Kidney (tissue), 14 donors: ENCODE results near the gene NFIA. TPM values are rescaled to one million over a fixed set of nuclear protein-coding genes. Genes with fewer than 3 reads are reported as not detected.
"Not testable (repeated sequence)": the region's sequence is repeated elsewhere in the genome, so short reads cannot be mapped to it uniquely, and the experiment has no call there.

Experiments used
- DNase-seq, 5 donors: peaks; one replicate each; pipeline ENCODE4 v3.0.0-alpha.2; 2013 to 2020
- FAIRE-seq: peaks from 2 replicates; lab custom pipeline; 2012; peaks lifted over from hg19 to GRCh38; lab: Jason Lieb, UNC
- H3K27ac ChIP-seq, 2 donors: one replicate each; pipeline ENCODE4 v1.7.0; 2013; ENCODE audit warnings: low read depth in 2 of 2, low read length in 2 of 2, inconsistent platforms in 1 of 2
- H3K27me3 ChIP-seq: one replicate; pipeline ENCODE4 v1.7.1; 2013; ENCODE audit warnings: low read length, inconsistent platforms; ENCODE audit not compliant: control insufficient read depth, insufficient read depth
- H3K36me3 ChIP-seq, 3 donors: one replicate each; pipeline versions ENCODE4 v1.7.0 to v1.7.1; 2013; ENCODE audit warnings: low read length in 3 of 3, control low read depth in 1 of 3, inconsistent platforms in 1 of 3; ENCODE audit not compliant: insufficient read depth in 3 of 3, control insufficient read depth in 2 of 3
- H3K4me1 ChIP-seq, 3 donors: one replicate each; pipeline versions ENCODE4 v1.7.0 to v1.7.1; 2013; ENCODE audit warnings: low read length in 3 of 3, inconsistent platforms in 1 of 3, low read depth in 1 of 3; ENCODE audit not compliant: control insufficient read depth in 2 of 3, insufficient read depth in 2 of 3
- H3K4me3 ChIP-seq, 3 donors: one replicate each; pipeline versions ENCODE4 v1.7.0 to v1.8.1; 2013; ENCODE audit warnings: low read length in 3 of 3, control low read depth in 1 of 3, inconsistent platforms in 1 of 3
- H3K9ac ChIP-seq, 3 donors: one replicate each; pipeline versions ENCODE4 v1.7.0 to v1.7.1; 2013; ENCODE audit warnings: low read length in 3 of 3, control low read depth in 1 of 3, inconsistent platforms in 1 of 3
- H3K9me3 ChIP-seq, 3 donors: one replicate each; pipeline versions ENCODE4 v1.7.0 to v1.7.1; 2013; ENCODE audit warnings: low read length in 3 of 3, control low read depth in 1 of 3, inconsistent platforms in 1 of 3; ENCODE audit not compliant: control insufficient read depth in 2 of 3, insufficient read depth in 1 of 3
- CTCF ChIP-seq: IDR thresholded peaks from 3 replicates; pipeline ENCODE4 v1.5.1; 2012; ENCODE audit warnings: mild to moderate bottlenecking, moderate library complexity, borderline replicate concordance; ENCODE audit not compliant: insufficient read depth; ENCODE audit errors: extremely low read depth
- intact Hi-C: fragments of 100-400 bp; cut with DNase I; formaldehyde crosslinking; loops from one replicate; pipeline ENCODE4 v1.11.1; 2022
- polyA plus RNA-seq: library from polyadenylated mRNA; stranded (reverse); fragments of 350-450 nt; fragmentation: Illumina TruSeq; extraction: RNeasy Lipid Tissue Mini Kit (QIAGEN cat#74804); gene quantifications from one replicate; pipeline ENCODE4 v1.2.3, GENCODE V29; 2014; ENCODE audit warnings: low read depth, low replicate concordance; ENCODE audit not compliant: insufficient read depth
- total RNA-seq: library from RNA; stranded (reverse); fragmentation: NEBNext Ultra II Directional; extraction: Animal tissue kit (Norgen Biotek cat#: 25700); gene quantifications from one replicate; pipeline ENCODE4 v1.2.1, GENCODE V29; 2021
- donor health status: control.
- donor health status: control.
- donor health status: control.
- donor health status: control.
- donor health status: control.
- donor health status: DM: yes; HTN: yes; CAD: no.
- donor health status: Normal renal cell carcinoma (clear cell type).

The NFIA gene
- total and polyA plus RNA-seq, 2 donors from 2014 or later: 4.8 to 87.5 TPM

GRCh38 chr1:61274939-61275338, 192.6 kb downstream of the NFIA start:
- no peaks in the 10 kb centered on the region for H3K9me3 ChIP-seq
- H3K9ac ChIP-seq: no peak overlapping the region
- no peaks in the 10 kb centered on the region for H3K4me1 ChIP-seq
- intact Hi-C loops: no loop called here
- H3K4me3 ChIP-seq: no peak overlapping the region
- H3K36me3 ChIP-seq: no peaks in the 10 kb centered on the region
- no peak for TF ChIP-seq CTCF
- no peak for FAIRE-seq
- no peak overlapping the region for H3K27ac ChIP-seq
- no peaks in the 10 kb centered on the region for H3K27me3 ChIP-seq
- no peak for DNase-seq

- Histone ChIP-seq H3K4me3 (no peak overlapping the region), H3K27ac (no peak overlapping the region), H3K27me3 (no peaks in the 10 kb centered on the region), H3K9me3 (no peaks in the 10 kb centered on the region), H3K4me1 (no peaks in the 10 kb centered on the region), H3K9ac (no peak overlapping the region), H3K36me3 (no peaks in the 10 kb centered on the region)
- DNase-seq: no peak
- no peak for TF ChIP-seq CTCF
- intact Hi-C loops: no loop called here
- no peak for FAIRE-seq
These were observed 193.9 kb downstream of the NFIA start for GRCh38 chr1:61276246-61276645.

GRCh38 chr1:61277121-61277690, 194.8 kb downstream of the NFIA start:
- no peaks in the 10 kb centered on the region for H3K4me1 ChIP-seq
- H3K4me3 ChIP-seq: no peak overlapping the region
- no peaks in the 10 kb centered on the region for H3K36me3 ChIP-seq
- no peak overlapping the region for H3K9ac ChIP-seq
- no peak for DNase-seq
- H3K27ac ChIP-seq: no peak overlapping the region
- FAIRE-seq: no peak
- H3K27me3 ChIP-seq: no peaks in the 10 kb centered on the region
- intact Hi-C loops: no loop called here
- no peak for TF ChIP-seq CTCF
- H3K9me3 ChIP-seq: no peaks in the 10 kb centered on the region

GRCh38 chr1:61278503-61278902, 196.1 kb downstream of the NFIA start:
- H3K9me3 ChIP-seq, intact Hi-C loops, H3K9ac ChIP-seq, H3K27me3 ChIP-seq, FAIRE-seq, H3K4me1 ChIP-seq, H3K4me3 ChIP-seq, DNase-seq, H3K27ac ChIP-seq, H3K36me3 ChIP-seq: not testable (repeated sequence)
